Measurements from ENCODE around the gene OSGEP.
A peak's percentile ranks its signal among the peaks of the same experiment; 100 is the strongest.

OSGEP gene

GRCh38 chr14:20454516-20455354 lies at the start of gene OSGEP, which contains the start of gene APEX1 (continued):
- no peak for TF ChIP-seq AEBP2 (tag by site-specific recombination; IDR thresholded peaks at IDR 0.05; ENCODE audit: borderline replicate concordance)
- TF ChIP-seq SP3 (tag by site-specific recombination; IDR thresholded peaks at IDR 0.05) = peak; percentile 84; the same call in 1 of the 2 replicates
- TF ChIP-seq ZNF433 (tag by site-specific recombination; IDR thresholded peaks at IDR 0.05; ENCODE audit: low read depth) = no peak
- TF ChIP-seq INSM2 (tag by site-specific recombination; IDR thresholded peaks at IDR 0.05) = peak; percentile 67
- no peak for TF ChIP-seq ZNF426 (tag by site-specific recombination; IDR thresholded peaks at IDR 0.05)
- TF ChIP-seq BCL6B (tag by site-specific recombination; IDR thresholded peaks at IDR 0.05) = no peak
- TF ChIP-seq ZNF701 (tag by site-specific recombination; IDR thresholded peaks at IDR 0.05) = no peak
- TF ChIP-seq ZNF138 (tag by site-specific recombination; IDR thresholded peaks at IDR 0.05; ENCODE audit: borderline replicate concordance) = no peak
- 0 out of 2 replicates have a peak, but pooled peaks have one; percentile 12 for TF ChIP-seq SCRT2 (tag by site-specific recombination; IDR thresholded peaks at IDR 0.05)
- peak; percentile 93; the same call in 1 of the 2 replicates for TF ChIP-seq ZNF175 (tag by site-specific recombination; IDR thresholded peaks at IDR 0.05)
- TF ChIP-seq ZNF677 (tag by site-specific recombination; IDR thresholded peaks at IDR 0.05) = no peak
- TF ChIP-seq ZNF324 (tag by site-specific recombination; IDR thresholded peaks at IDR 0.05) = no peak; the same call in 1 of the 2 replicates
- no peak for TF ChIP-seq ZNF791 (tag by site-specific recombination; IDR thresholded peaks at IDR 0.05)
- TF ChIP-seq ZBTB48 (tag by site-specific recombination; IDR thresholded peaks at IDR 0.05) = peak; percentile 85
- no peak for TF ChIP-seq ZNF830 (tag by site-specific recombination; IDR thresholded peaks at IDR 0.05; ENCODE audit: low read depth)
- TF ChIP-seq ZNF148 (tag by site-specific recombination; IDR thresholded peaks at IDR 0.05; ENCODE audit: borderline replicate concordance) = no peak
- TF ChIP-seq ZNF354C (tag by site-specific recombination; IDR thresholded peaks at IDR 0.05; ENCODE audit: borderline replicate concordance, low read depth) = no peak
- no peak for TF ChIP-seq ZNF488 (tag by site-specific recombination; IDR thresholded peaks at IDR 0.05)
- no peak for TF ChIP-seq ZNF184 (tag by site-specific recombination; IDR thresholded peaks at IDR 0.05)
- TF ChIP-seq ZNF792 (tag by site-specific recombination; IDR thresholded peaks at IDR 0.05) = no peak
- TF ChIP-seq HIC1 (tag by site-specific recombination; IDR thresholded peaks at IDR 0.05) = no peak; the same call in none of the 2 replicates
- TF ChIP-seq ZNF335 (tag by site-specific recombination; conservative IDR thresholded peaks at IDR 0.05) = peak; percentile 100
- TF ChIP-seq MEIS1 (CRISPR knock-in tag; IDR thresholded peaks at IDR 0.05; ENCODE audit: borderline replicate concordance) = no peak
- TF ChIP-seq PBX3 (CRISPR knock-in tag; IDR thresholded peaks at IDR 0.05) = peak; percentile 24; the same call in 1 of the 2 replicates
- no peak for TF ChIP-seq ZFP41 (tag by site-specific recombination; IDR thresholded peaks at IDR 0.05; ENCODE audit: borderline replicate concordance)
- TF ChIP-seq ZNF600 (tag by site-specific recombination; IDR thresholded peaks at IDR 0.05) = peak; percentile 89
- TF ChIP-seq HOXD13 (CRISPR knock-in tag; IDR thresholded peaks at IDR 0.05; ENCODE audit: borderline replicate concordance) = no peak
- no peak for TF ChIP-seq ZNF266 (tag by site-specific recombination; IDR thresholded peaks at IDR 0.05; ENCODE audit: low read depth)
